Upper lobe of left lung (tissue), 4 donors: Measurements from ENCODE around the gene PEF1.

Experiments used
- POLR2A ChIP-seq, 4 donors: fragments of 450-650 bp; IDR thresholded peaks; one replicate each; pipeline ENCODE4 v1.5.1; 2016 to 2017; ENCODE audit warnings: antibody characterized with exemption in 4 of 4, mild to moderate bottlenecking in 2 of 4
- POLR2AphosphoS5 ChIP-seq, 2 donors: sonication (generic); formaldehyde crosslinking; IDR thresholded peaks; one replicate each; pipeline ENCODE4 v1.5.1; 2017; ENCODE audit warnings: antibody characterized with exemption in 2 of 2
- TF ChIP-seq, protein P1 (sequence below), 6 experiments: fragments of 450-650 bp in 4 of 6; fragments of 200-600 bp in 2 of 6; sonication (generic) in 2 of 6; IDR thresholded peaks; one replicate each; pipeline ENCODE4 v1.5.1; 2016 to 2019; ENCODE audit warnings: antibody characterized with exemption in 6 of 6

DNA sequence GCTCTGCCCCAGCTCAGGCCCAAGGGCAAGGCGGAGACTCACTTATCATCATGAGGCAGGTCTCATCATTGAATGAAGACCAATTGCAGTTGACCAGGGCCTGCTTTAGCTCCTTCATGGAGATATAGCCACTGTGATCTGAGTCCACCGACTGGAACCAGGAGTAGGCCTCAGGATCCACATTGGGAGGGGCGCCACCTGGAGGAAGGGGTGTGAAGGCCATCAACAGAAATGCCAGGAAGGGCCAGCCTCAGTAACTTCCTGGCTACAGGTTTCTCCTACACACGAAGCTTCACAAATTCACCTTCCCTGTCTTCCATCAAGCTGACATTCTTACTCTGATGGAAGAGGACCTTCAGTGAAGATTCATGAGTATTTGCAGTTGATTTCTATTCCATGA lies 11.6 kb downstream of the PEF1 start:
- TF ChIP-seq POLR2A (IDR thresholded peaks at IDR 0.05): no peak
- no peak for TF ChIP-seq POLR2AphosphoS5 (IDR thresholded peaks at IDR 0.05)
- TF ChIP-seq, protein P1, sequence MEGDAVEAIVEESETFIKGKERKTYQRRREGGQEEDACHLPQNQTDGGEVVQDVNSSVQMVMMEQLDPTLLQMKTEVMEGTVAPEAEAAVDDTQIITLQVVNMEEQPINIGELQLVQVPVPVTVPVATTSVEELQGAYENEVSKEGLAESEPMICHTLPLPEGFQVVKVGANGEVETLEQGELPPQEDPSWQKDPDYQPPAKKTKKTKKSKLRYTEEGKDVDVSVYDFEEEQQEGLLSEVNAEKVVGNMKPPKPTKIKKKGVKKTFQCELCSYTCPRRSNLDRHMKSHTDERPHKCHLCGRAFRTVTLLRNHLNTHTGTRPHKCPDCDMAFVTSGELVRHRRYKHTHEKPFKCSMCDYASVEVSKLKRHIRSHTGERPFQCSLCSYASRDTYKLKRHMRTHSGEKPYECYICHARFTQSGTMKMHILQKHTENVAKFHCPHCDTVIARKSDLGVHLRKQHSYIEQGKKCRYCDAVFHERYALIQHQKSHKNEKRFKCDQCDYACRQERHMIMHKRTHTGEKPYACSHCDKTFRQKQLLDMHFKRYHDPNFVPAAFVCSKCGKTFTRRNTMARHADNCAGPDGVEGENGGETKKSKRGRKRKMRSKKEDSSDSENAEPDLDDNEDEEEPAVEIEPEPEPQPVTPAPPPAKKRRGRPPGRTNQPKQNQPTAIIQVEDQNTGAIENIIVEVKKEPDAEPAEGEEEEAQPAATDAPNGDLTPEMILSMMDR (IDR thresholded peaks at IDR 0.05): peak in 4 of 6 experiments; percentile 23 to 37 (median 32)
